Mammary epithelial cell (primary cell): Measurements from ENCODE around the gene OPTC.

ENCODE experiments used
- CTCF ChIP-seq, 2 donors: IDR thresholded peaks in 1 of 2; conservative IDR thresholded peaks in 1 of 2; 2 replicates each; pipeline ENCODE4 v1.5.1; 2011 to 2012; ENCODE audit warnings: inconsistent platforms in 2 of 2, low read length in 2 of 2, mild to moderate bottlenecking in 2 of 2, control low read depth in 1 of 2, low read depth in 1 of 2; ENCODE audit not compliant: insufficient read depth in 1 of 2; ENCODE audit errors: extremely low read depth in 1 of 2
- EZH2 ChIP-seq: IDR thresholded peaks from 2 replicates; pipeline ENCODE4 v1.6.1; 2012; ENCODE audit warnings: low read length, inconsistent platforms, borderline replicate concordance

- TF ChIP-seq CTCF (conservative IDR thresholded peaks at IDR 0.05 in 1 of 2, IDR thresholded peaks at IDR 0.05 in 1 of 2; ENCODE audit: extremely low read depth in 1 of 2, insufficient read depth in 1 of 2, low read depth in 1 of 2, low read length in 2 of 2): no peak
- no peak for TF ChIP-seq EZH2
Observed at GRCh38 chr1:203523667-203524066, 29.7 kb downstream of the OPTC start.
